LHCN-M2 (cell line): ENCODE measurements around the gene ATP6V0B. TPM values are rescaled to one million over a fixed set of nuclear protein-coding genes. Genes with fewer than 3 reads are reported as not detected.
A peak's percentile ranks its signal among the peaks of the same experiment; 100 is the strongest.

ENCODE experiments used
- DNase-seq: peaks from one replicate; pipeline ENCODE4 v3.0.0-alpha.2; 2012; ENCODE audit warnings: low read depth
- polyA plus RNA-seq: library from polyadenylated mRNA; unstranded; fragments of >200 nt; gene quantifications from one replicate; pipeline ENCODE4 v1.2.1, GENCODE V29; 2012; ENCODE audit warnings: missing spikeins
- total RNA-seq: library from RNA; depleted of rRNA; stranded (reverse); fragments of >200 nt; gene quantifications from 2 replicates; pipeline ENCODE4 v1.2.3, GENCODE V29; 2014; rRNA removed

Gene ATP6V0B
- total RNA-seq = 188 and 200 TPM in 2 replicates
- 169 TPM for polyA plus RNA-seq

DNA sequence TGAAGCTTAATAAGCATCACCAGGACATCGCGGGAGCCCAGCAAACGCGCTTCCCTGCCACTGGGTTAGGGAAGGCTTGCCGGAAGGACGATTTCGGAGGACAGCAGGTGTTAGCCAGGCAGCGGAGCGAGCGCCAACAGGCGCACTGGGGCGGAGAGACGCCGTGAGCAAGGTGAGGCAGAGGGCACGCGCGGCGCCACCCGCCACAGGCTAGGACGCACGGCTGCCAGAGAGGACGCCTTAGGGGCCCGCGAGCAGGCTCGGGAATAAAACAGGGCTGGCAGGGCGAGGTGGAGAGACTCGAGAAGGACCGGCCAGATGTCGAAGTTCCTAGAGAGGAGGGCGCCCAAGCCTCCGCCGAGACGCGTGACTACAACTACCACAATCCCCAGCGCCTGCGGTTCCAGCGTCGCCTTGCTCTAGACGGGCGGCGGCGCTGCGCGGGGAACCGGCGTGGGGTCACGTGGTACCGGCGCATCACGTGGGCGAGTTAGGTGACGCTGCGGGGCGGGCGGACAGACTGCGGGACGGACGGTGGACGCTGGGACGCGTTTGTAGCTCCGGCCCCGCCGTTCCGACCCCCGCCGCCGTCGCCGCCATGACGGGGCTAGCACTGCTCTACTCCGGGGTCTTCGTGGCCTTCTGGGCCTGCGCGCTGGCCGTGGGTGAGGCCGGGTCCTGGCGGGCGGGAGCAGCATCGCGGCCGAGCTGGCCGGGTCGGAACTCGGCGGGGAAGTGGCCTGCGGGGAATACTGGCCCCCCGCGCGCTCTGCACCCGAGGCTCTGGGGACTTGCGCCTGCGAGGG lies at the start of gene ATP6V0B:
TSS of gene ATP6V0B (plus strand) at position 518 of the 806 bp plus-strand sequence. CDS start at position 599, 81 bp downstream.
- DNase-seq = peak; percentile 92

DNA sequence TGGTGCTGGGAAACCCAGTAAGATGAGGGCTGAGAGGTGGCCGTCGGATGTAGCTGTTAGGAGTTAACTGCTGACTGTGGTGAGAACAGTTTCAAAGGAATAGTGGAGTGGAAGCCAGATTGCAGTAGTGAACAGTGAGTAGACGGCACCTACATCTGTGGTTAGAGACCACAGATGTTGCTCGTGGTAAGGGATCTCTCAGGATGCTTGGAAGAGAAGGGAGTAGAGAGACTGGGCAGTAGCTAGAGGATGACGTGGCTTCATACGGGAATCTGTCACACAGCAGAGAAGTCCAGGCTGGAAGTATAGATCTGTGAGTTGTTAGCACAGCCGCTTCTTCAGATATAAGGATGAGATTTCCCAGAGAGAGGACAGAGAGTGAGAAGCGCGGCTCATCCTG lies 48.9 kb upstream of the ATP6V0B start:
- DNase-seq = no peak

DNA sequence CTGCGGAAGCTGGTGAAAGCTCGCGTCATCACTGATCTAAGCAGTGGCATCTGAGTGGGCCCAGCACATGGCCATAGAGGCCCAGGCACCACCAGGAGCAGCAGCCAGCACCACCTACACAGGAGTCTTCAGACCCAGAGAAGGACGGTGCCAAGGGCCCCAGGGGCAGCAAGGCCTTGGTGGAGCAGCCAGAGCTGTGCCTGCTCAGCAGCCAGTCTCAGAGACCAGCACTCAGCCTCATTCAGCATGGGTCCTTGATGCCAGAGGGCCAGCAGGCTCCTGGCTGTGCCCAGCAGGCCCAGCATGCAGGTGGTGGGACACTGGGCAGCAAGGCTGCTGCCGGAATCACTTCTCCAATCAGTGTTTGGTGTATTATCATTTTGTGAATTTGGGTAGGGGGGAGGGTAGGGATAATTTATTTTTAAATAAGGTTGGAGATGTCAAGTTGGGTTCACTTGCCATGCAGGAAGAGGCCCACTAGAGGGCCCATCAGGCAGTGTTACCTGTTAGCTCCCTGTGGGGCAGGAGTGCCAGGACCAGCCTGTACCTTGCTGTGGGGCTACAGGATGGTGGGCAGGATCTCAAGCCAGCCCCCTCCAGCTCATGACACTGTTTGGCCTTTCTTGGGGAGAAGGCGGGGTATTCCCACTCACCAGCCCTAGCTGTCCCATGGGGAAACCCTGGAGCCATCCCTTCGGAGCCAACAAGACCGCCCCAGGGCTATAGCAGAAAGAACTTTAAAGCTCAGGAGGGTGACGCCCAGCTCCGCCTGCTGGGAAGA lies 44.4 kb upstream of the ATP6V0B start:
- no peak for DNase-seq

DNA sequence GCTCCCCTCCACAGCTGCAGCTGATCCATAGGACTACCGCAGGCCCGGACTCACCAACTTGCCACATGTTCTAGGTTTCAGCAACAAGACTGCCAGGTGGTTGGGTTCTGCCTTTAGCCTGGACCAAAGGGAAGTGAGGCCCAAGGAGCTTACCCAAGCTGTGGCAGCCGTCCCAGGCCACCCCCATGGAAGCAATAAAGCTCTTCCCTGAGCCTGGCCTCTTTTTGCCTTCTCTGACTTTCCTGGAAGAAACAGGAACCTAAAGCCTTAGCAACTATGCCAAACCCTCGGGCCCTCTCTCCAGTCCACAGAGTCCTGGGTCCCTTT lies 43.8 kb upstream of the ATP6V0B start:
- DNase-seq = no peak

DNA sequence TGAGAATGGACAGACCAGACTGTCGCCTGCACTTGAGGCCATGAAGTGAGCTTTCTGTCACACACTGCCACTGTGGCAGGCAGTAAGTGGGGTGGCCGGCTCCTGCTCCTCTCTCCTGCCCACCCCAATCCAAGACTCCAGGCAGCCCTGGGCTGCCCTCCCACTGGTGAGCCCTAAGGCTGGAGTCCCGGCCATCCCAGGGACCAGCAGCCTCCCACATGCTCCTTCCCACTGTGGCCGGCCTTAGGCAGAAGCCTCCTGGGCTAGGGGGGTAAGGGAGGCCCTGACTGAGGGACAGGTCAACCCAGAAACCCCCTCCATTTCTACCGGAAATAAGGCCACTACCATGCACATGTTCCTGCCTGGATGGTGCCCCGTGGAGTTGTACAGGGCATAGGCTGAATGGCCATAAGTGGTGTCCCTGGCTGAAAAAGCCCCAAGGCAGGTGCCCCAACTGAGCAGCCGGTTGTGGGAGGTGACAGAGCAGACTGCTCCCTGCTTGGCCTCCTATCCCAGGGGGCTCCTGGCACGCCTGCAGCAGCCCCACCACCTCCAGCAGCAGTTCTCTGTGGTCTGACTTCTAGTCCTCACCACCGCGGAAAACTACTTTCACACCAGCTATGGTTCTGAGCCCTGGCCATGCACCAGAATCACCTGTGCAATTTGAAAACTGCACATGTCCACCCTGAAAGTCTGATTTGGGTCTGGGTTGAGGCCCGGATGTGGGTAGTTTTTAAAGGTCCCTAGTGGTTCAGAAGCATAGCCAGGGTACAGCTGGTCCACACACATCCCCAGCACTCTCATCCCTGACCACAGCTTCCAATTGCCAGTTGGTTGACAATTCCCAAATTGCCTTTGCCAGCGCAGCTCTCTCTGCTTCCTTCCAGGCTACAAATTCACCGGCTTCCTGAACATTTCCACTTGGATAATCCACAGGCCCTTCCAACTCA lies 42.8 kb upstream of the ATP6V0B start:
- peak; percentile 64 for DNase-seq

DNA sequence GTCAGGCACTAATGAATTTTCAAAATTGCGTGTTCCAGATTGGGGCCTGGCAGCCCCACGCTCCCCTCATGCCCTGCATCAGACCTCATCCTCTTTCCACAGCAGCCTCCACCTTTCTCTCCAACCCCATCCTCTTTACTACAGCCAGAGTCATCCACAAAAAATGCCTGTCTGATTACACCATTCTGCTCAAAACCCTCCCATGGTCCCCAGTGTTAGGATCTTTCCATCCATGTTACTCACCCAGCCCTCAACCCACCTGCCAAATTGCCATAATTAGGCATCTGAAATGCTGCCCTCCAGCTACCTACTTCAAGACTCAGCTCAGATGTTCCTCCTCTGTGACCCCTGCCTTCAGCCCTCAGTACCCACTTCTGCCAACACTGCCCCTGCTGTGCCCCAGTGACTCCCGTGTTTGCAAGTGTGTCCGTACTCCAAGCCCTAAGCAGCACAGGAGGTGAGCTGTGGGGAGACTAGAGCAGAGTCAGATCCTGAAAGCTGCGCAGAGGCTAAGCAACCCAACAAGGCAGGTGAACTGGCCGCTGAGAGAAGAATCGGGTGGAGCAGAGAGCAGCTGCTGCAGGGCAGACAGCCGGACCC lies 41.9 kb upstream of the ATP6V0B start:
- DNase-seq = peak; percentile 48

DNA sequence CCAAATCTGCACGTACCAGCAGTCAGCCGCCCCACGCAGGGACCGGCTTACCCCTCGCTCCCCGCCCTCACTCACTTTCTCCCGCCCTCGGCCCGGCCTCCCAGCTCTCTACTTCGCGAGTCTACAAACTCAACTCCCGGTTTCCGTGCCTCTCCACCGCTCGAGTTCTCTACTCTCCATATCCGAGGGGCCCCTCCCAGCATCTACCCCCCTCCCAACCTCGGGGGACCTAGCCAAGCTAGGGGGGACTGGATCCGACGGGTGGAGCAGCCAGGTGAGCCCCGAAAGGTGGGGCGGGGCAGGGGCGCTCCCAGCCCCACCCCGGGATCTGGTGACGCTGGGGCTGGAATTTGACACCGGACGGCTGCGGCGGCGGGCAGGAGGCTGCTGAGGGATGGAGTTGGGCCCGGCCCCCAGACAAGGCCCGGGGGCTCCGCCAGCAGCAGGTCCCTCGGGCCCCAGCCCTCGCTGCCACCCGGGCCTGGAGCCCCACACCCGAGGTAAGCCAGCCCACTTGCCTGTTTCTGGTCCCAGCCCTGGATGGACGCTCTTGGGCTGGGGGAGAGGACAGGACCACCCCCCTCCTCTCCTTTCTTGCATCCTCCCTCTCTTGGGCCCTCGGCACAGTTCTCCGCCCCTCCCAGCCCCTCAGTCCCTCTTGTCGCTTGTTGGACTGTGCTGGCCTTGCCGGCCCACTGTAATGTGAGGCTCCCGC lies 41.2 kb upstream of the ATP6V0B start, which contains the start of gene ARTN:
TSS of gene ARTN (plus strand) at position 416 of the 715 bp plus-strand sequence. CDS start 1,856 bp downstream, outside the sequence.
- no peak for DNase-seq

DNA sequence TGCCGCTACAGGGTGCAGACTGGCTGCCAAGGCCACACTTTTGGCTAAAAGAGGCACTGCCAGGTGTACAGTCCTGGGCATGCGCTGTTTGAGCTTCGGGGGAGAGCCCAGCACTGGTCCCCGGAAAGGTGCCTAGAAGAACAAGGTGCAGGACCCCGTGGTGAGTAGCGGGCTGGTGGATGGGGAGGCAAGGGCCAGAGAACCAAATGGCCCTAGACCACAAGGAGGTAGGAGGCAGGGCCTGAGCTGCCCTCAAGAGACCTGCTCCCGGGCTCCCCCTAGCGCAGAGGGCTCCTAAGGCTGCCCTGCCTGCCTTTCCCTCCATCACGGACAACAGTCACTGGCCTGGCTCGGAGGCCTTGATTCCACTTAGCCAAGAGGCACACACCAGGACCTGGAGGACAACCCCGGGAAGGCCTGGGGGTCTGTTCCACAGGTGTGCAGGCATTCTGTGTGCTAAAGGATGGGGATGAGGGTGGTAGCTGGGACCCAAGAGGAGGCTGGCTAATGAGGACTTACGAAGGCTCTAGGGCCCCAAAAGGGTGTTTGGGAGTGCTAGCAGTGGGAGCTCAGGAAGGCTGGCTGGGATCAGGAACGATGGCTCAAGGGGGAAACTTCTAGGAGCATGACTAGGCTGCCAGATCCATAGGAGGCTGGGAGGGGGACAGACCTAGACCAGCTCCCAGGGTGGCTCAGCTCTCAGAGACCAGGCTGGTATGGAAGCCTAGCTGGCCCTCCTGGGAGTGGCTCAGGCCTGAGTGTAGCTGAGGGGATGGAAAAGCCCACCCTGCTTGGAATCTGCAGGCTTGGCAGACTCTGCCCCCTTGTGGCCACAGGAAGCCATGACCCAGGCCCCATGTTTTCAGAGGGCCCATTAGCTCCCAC lies 40.4 kb upstream of the ATP6V0B start:
- peak; percentile 49 for DNase-seq

DNA sequence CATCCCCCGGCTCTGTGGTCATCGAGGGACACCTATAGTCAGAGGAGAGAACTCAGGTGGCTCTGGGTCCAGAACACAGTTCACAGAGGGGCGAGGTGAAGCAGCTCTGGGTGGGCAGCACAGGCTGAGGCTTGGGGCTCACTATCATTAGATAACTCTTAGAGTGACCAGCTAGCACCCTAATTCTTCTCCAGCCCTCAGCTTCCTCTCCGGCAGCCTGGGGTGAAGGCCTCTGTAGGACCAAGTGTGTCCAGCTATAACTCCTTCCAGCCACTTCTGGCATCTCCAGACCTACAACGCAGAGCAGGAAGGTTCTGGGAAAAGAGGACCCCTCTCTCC lies 39.8 kb upstream of the ATP6V0B start:
- DNase-seq = no peak

DNA sequence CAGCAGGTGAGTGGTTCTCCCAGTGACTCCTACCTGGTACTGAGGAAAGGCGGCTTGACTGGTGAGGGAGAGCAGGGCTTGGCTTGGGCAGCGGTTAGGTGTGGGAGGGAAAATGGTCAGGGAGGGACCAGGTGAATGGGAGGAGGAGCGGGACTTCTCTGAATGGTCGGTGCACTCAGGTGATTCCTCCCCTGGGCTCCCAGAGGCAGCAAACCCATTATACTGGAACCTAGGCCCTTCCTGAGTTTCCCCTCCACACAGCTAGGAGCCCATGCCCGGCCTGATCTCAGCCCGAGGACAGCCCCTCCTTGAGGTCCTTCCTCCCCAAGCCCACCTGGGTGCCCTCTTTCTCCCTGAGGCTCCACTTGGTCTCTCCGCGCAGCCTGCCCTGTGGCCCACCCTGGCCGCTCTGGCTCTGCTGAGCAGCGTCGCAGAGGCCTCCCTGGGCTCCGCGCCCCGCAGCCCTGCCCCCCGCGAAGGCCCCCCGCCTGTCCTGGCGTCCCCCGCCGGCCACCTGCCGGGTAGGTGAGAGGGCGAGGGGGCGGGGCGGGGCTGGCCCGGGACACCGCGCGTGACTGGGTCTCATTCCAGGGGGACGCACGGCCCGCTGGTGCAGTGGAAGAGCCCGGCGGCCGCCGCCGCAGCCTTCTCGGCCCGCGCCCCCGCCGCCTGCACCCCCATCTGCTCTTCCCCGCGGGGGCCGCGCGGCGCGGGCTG lies 38.9 kb upstream of the ATP6V0B start:
- DNase-seq = no peak

DNA sequence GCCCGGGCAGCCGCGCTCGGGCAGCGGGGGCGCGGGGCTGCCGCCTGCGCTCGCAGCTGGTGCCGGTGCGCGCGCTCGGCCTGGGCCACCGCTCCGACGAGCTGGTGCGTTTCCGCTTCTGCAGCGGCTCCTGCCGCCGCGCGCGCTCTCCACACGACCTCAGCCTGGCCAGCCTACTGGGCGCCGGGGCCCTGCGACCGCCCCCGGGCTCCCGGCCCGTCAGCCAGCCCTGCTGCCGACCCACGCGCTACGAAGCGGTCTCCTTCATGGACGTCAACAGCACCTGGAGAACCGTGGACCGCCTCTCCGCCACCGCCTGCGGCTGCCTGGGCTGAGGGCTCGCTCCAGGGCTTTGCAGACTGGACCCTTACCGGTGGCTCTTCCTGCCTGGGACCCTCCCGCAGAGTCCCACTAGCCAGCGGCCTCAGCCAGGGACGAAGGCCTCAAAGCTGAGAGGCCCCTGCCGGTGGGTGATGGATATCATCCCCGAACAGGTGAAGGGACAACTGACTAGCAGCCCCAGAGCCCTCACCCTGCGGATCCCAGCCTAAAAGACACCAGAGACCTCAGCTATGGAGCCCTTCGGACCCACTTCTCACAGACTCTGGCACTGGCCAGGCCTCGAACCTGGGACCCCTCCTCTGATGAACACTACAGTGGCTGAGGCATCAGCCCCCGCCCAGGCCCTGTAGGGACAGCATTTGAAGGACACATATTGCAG lies 38.2 kb upstream of the ATP6V0B start:
- no peak for DNase-seq

DNA sequence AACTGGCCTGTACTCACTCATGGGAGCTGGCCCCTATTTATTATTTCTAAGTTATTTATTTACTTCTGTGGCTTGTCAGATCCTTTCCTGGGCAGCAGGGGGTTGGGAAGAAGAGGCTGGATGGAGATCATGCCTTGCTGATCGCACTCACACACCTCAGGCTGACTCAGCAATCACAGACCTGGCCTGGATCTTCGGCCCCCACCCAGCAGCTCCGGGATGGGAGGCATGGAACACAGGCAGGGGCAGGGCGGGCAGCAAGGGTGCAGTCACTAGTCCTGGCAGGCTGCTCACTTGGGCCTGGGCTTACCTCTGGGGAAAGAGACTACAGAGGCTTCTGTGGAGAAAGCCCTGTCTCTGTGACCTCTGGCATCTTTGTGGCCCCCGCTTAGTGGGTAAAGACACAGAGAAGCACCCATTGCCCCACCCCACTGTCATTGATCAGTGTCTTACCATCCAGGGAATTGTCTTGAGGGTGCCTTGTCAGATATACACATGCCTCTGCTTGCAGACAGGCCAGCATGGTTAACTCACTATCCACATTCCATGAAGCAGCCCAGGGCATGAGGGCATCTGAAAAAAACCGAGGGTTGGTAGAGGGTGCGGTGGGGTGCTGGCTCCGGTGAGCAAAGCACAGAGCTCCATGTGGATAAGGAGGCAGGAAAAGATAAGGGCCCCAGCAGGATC lies 37.4 kb upstream of the ATP6V0B start:
- DNase-seq = no peak

DNA sequence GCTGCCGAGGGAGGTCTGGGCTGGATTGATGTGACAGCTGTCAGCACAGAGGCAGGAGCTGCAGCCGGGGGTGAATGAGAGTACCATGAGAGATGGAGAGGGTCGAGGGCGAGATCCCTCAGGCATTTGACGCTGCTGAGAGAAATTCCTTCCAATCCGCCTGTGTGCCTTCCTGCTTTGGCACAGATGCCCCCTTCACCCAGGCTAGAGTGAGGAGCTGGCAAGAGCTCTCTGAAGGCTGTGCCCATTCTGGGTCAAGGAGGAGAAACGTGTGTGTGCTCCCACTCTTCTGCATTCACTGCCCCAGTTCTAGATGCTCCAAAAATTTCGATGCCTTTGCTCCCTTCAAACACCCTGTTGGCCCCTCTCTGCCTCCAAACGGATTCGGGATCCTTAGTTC lies 36.4 kb upstream of the ATP6V0B start:
- no peak for DNase-seq

DNA sequence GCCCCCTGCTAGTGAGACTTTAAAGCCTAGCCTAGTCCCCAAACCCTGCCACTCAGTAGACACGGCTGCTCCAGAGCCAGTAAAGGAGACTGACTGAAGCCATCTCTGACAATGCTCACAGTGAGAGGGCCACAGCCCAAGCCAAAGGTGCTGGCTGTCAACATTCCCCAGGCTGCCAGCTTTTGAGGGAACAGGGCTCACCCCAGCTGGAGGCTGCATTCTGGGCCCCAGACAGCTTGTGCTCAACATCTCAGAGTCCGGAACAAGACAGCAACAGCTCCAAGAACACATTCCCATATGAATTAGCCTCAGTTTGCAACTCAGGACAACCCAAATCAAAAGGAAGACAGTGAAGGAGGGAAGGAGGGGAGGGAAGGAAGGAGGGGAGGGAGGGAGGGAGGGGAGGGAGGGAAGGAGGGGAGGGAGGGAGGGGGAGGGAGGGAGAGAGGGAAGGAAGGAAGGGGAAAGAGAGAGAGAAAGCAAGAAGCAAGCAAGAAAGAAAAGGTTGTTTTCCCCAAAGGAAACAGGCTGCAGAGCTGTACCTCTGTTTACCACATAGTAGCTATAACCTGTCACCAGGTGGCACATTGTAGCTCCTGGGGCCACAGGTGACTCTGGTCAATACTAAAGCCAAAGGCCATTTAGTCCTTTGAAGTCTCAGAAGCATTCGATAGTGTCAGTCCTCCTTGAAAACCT lies 35.7 kb upstream of the ATP6V0B start:
- no peak for DNase-seq

DNA sequence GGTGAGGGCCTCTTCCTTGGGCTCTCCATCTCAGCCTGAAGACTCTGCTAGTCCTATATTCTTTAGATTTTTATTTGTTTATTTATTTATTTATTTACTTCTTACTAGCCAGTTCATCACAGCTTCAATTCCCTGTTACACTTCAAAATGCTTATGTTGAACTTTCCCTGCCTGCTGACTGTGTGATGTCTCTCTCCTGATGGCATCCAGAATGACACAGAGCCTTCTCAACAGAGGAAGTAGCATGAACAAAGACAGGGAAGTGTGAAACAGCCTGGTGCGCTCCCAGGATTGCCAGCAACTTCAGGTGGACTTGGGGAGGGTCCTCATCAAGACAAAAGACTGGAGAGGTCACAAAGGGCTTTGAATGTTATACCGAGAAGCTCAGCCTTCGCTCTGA lies 32.3 kb upstream of the ATP6V0B start:
- no peak for DNase-seq

DNA sequence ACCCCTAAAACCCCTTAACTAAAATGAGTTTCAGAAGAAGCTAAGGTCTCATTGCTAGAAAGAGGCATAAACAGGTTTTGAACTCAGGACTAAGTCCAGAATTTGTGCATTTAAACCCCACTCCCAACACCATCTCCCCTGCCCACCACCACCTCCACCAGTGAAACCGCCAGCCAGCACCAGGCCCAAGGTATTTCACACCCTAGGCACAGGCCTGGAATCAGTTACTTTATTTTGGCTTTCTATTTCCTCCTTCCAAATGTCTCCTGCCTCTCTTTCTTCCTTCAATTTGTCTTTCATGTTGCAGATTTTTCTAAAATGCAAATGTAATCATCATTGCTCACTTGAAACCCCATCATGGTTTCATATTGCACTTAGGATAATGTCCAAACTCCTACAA lies 29.9 kb upstream of the ATP6V0B start:
- DNase-seq = no peak

DNA sequence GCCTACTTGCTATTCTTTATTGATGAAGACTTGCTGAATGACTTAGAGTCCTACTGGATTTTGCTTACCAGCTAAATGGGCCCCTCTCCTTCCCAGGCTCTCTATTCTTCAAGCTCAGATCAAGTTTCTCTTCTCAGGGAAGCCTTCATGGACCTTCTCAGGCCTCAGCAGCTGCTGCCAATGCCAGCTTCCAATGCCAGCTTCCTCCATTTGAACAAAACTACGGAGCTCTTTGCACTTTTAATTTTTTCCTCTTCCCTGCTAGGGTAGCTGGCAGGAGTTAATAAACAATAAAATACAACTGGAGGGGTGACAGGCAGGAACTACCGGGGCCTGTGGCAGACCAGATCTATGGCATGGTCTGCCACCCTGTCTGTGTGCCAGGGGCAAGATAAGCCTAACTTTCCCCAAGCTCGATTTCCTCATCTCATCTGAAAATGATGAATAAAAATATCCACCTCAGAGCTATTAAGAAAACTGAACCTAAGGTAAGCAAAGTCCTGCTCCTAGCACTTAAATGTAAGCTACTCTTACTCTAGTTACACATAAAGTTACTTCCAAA lies 29.0 kb upstream of the ATP6V0B start:
- DNase-seq = no peak
